Adipose tissue (tissue), 3 donors: ENCODE data around the gene UCN. TPM values are rescaled to one million over a fixed set of nuclear protein-coding genes. Genes with fewer than 3 reads are reported as not detected.
"Not testable (repeated sequence)": the region's sequence is repeated elsewhere in the genome, so short reads cannot be mapped to it uniquely, and the experiment has no call there.

Experiments
- H3K27ac ChIP-seq: one replicate; pipeline ENCODE4 v1.5.1; 2013; ENCODE audit warnings: low read depth, low read length
- WGBS, 3 donors: extraction: QIAGEN DNeasy Blood & Tissue Kit; methylation state at CpG; one replicate each; pipeline ENCODE4 v1.1.7; 2013; 5-methylcytosine and 5-hydroxymethylcytosine counted together
- polyA plus RNA-seq, 3 donors: library from polyadenylated mRNA; stranded (reverse); fragments of 200-250 nt; gene quantifications; one replicate each; pipeline ENCODE4 v1.2.3, GENCODE V29; 2013
- donor health status: healthy with polysubstance abuse.
- donor health status: Bipolar disorder and iron deficiency.
- donor health status: healthy.

UCN gene, protein sequence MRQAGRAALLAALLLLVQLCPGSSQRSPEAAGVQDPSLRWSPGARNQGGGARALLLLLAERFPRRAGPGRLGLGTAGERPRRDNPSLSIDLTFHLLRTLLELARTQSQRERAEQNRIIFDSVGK
- 1 to 10 TPM in 2 of 3 donors, under 1 TPM in 1; 0.83 to 1.8 (median 1.7) TPM for polyA plus RNA-seq

DNA sequence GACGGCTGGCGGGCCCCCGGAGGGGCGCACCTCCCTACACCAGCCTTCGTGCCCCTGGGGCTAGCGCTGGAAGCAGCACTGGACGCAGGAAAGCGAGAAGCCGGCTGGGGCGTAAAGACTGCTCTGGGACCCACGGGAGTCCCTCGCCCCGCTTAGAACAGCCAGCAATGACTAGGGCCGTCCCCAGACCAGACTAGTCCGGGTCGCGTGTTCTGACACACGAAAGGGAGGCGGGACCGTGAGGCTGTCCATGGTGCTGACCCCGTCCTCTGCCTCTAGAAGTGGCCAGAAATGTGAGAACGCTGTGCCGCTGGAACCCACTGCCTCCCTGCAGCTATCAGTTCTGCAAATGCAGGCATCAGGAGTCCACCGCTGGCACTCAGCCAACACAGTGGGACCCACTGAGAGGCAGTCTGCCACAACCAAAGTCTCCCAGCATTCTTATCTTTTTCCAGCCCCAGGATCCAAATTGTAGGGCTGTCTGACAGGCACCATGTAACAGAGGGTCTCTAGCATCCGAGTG is at the start of gene UCN:
Gene UCN (minus strand): TSS at position 87 of the 523 bp plus-strand sequence. CDS start 550 bp downstream, outside the sequence.
- H3K27ac ChIP-seq, result no peak within 1 kb of the TSS
- 39 to 51% (median 50%) methylated on average over 25 of the region's 25 CpGs for WGBS, 3 donors

- peak within 1 kb of the TSS; percentile 60 for H3K27ac ChIP-seq
- 0% methylated on average over 67 of the region's 67 CpGs for WGBS, 3 donors
Measured at GRCh38 chr2:27356382-27357181, 48.3 kb upstream of the UCN start, which contains the start of gene GTF3C2. Gene GTF3C2 (minus strand): TSS chr2:27356764. CDS start chr2:27343554, 13,210 bp downstream.

GRCh38 chr2:27356056-27356381 is 47.8 kb upstream of the UCN start:
- 0 to 1% (median 0%) methylated on average over 12 of the region's 12 CpGs for WGBS, 3 donors
- H3K27ac ChIP-seq, result no peak overlapping the region

- no peak overlapping the region for H3K27ac ChIP-seq
- WGBS, 3 donors, result 87 to 94% (median 89%) methylated on average over 7 of the region's 7 CpGs
Measured at GRCh38 chr2:27354597-27354927, 46.3 kb upstream of the UCN start.

DNA sequence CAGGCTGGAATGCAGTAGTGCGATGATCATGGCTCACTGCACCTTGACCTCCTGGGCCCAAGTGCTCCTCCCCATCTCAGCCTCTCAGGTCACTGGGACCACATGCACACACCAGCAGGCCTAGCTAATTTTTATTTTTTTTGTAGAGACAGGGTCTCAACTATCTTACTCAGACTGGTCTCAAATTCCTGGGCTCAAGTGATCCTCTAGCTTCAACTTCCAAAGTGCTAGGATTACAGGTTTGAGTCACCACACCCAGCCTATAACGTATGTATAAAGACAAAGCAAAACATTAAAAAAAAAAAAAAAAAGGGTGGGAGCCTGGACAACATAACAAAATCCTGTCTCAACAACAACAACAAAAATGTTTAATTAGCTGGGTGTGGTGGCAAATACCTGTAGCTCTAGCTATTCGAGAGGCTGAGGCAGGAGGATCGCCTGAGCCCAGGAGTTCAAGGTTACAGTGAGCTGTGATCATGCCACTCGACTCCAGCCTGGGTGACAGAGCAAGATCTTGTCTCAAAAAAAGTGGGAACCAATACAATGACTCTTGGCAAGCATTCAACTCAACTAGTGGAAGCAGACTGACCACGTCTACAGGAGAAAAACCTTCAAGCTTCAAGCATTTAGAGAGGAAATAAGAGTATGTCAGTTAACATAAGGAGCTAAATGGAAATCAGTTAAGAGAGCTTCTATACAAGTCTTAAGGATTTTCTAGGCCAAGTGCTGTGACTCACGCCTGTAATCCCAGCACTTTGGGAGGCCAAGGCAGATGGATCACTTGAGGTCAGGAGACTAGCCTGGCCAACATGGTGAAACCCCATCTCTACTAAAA is 45.7 kb upstream of the UCN start:
- WGBS, 3 donors, result 71 to 75% (median 73%) methylated on average over 7 of the region's 7 CpGs
- H3K27ac ChIP-seq, result no peak overlapping the region

- H3K27ac ChIP-seq, result not testable (repeated sequence)
- 93 to 97% (median 95%) methylated on average over 5 of the region's 5 CpGs for WGBS, 3 donors
Measured at GRCh38 chr2:27353386-27353761, 45.1 kb upstream of the UCN start.

DNA sequence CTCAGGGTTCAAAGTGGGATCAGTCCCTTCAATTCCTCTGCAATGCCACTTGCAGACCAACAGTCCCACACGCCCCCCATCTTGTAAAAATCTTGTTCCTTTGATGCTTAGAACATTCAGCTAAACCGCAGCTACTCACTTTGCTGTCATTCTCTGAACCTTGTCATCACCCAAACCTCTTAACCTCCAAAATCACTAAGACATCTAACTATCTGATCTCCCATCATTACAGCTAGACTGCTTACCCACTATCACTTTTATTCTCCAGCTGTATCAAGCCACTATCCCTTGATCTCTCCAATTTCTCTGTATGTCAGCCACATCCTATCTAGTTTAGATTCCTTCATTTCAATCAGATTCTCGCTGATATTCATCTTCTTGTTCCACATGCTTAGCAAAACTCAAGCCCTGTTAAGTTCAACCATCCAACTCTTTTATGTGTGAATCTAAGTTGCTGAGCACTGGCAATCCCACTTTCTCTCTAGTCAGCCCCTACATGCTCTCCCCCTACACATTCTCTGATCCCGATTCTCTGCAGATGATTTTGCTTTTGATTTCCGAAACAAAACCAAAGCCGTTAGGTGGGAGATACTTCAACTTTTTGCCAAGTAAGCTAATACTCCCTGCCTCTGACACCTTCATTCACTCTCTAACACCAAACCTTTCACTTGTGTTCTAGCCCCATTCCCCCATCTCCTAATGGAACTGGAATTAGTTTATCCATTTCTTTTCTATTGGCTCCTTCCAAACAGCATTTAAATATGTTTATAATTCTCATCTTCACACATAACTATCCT is 43.8 kb upstream of the UCN start:
- no peak overlapping the region for H3K27ac ChIP-seq
- WGBS, 3 donors, result 77 to 83% (median 77%) methylated on average over 6 of the region's 6 CpGs

DNA sequence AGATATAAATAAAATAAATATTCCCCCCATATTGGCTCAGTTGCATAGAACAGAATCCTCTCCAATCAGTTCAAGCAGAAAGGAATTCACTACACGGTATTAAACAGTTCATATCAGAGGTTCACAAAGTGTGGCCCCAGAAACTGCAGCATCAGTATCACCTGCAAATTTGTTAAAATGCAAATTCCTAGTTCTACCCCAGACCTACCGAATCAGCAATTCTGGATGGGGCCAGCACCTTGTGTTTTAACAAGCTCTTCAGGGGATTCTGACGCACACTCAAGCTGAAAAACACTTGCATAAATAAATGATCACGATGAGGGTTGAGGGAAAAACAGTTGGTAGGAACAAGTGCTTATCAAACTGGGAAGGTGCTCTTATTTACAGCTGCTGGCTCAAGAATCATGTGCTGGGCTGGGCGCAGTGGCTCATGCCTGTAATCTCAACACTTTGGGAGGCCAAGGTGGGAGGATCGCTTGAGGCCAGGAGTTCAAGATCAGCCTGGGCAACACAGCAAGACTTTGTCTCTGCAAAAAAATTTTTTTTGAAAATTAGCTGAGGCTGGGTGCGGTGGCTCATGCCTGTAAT is 42.0 kb upstream of the UCN start:
- WGBS, 3 donors, result 57 to 90% (median 87%) methylated on average over 7 of the region's 7 CpGs
- no peak overlapping the region for H3K27ac ChIP-seq

GRCh38 chr2:27347641-27348040 is 39.4 kb upstream of the UCN start:
- no peak overlapping the region for H3K27ac ChIP-seq
- WGBS, 3 donors, result 94 to 97% (median 95%) methylated on average over 2 of the region's 2 CpGs

DNA sequence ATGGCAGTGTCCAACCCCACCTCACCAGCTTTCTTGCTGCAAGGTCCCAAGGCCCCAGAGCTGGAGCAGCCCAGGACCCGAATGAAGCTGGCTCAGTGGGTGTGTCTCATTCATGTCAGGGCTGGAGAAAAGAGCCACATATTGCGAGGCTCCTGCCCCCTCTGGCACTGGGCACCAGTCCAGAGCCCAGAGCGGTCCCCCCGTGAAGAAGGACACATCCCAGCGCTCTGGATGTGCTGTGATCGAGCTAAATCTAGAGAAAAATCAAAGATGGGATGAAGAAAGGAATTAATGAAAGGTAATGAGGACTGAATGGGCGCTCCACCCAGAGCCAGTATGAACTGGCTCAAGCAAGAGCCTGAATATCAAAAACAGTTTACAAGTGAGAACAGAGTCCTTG is 27.9 kb upstream of the UCN start:
- 92 to 95% (median 94%) methylated on average over 7 of the region's 7 CpGs for WGBS, 3 donors

DNA sequence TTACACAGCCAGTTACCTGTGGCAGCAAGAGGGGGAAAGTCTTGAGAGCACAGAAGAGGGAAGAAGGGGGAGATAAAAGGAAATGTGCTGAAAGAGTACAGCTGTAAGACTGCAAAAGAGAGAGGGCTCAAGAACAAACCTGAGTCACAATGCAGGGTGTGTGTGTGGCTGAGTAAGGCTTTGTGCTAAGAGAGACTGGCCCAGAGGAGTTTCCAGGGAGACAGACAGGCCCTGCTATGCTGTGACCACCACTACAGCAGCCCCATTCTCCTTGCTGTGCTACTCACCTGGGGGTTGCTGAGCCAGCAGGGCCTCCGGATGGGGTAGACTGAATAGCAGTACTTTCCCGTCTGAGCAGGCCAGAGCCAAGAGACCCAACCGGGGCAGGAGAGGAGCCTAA is 27.1 kb upstream of the UCN start:
- 86 to 95% (median 93%) methylated on average over 3 of the region's 3 CpGs for WGBS, 3 donors
- H3K27ac ChIP-seq, result no peak overlapping the region

More for the DNA sequence above, 27.9 kb upstream of the UCN start:
- no peak overlapping the region for H3K27ac ChIP-seq

DNA sequence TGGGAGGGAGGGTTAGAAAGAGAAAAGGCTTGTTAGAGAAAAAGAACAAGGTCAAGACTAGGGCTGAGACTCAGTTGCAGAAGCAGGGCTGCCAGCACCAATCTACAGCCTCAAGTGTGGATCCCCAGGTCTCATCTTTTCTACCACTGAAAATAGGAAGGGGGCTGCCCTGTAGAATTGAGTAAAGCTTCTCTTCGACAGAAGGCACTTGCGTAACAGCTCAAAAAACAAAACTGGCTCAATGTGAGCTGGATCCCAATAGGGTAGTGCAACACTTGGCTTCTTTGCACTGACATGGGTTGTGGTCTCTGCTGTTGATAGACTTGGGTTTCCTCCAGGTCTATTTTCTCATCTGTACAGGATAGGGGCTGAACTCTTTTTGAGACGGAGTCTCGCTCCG is 16.5 kb upstream of the UCN start:
- 63 to 92% (median 73%) methylated on average over 5 of the region's 5 CpGs for WGBS, 3 donors

GRCh38 chr2:27323596-27324285 is 15.5 kb upstream of the UCN start:
- 11 to 20% (median 17%) methylated on average over 5 of the region's 5 CpGs for WGBS, 3 donors
- peak overlapping the region; percentile 53 for H3K27ac ChIP-seq

More for the DNA sequence above, 16.5 kb upstream of the UCN start:
- H3K27ac ChIP-seq, result no peak overlapping the region

- WGBS, 3 donors, result 1% methylated on average over 39 of the region's 39 CpGs
- peak within 1 kb of the TSS; percentile 53 for H3K27ac ChIP-seq
Measured at GRCh38 chr2:27322766-27323595, 14.7 kb upstream of the UCN start, which contains the start of gene MPV17. Gene MPV17 (minus strand): TSS chr2:27323097. CDS start chr2:27322517, 580 bp downstream.

DNA sequence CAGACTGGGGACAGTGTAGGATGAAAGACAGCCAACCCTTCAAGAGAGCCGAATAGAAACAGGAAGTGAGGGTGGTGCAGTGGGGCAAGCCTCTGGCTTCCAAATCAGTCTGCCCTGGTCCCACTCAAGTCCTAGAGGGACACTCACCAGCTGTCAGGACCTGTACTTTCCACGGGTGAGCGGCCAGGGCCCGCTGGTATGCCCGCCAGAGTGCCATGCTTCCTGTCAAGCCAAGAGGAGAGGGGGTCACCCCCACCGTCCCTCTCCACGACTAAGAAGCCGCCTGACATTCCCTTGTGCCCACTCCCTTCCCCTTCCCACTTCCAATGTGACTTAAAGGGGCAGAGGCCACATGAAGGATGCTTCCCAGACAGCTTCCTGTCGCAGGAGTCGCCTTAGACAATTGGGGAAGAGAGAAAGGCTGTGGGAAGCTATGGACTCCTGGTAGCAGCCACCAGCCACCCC is 14.1 kb upstream of the UCN start:
- WGBS, 3 donors, result 2 to 4% (median 2%) methylated on average over 10 of the region's 10 CpGs
- H3K27ac ChIP-seq, result no peak overlapping the region

DNA sequence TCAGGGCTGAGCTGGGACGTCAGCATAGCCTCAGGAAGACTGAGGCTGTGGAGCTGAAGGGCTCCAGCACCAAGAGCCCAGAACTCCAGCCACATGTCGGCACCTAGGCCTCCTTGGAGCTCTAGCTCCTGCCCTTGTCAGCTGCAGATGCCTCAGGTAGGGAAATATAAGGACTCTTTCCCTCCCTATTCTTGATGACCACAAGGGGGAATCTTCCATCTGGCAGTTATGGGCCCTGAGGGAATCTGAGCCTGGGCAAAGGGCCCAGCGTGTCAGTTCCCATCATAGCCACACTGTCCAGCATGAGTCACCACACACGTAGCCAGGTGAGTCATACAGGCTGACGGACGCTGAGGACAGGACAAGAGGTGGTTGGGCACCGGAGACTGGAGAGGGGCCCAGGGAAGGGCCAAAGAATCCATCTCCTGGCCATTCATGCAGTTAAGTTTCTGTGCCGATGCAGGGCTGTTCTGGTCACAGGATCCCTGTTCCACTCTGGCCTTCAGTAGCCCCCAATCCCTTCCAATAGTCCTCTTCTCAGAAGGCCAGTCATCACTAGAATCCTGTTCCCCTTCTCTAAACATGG is 12.8 kb upstream of the UCN start:
- 45 to 58% (median 54%) methylated on average over 8 of the region's 8 CpGs for WGBS, 3 donors
- H3K27ac ChIP-seq, result no peak overlapping the region
